Measurements from ENCODE around the gene TEAD1. TPM values are rescaled to one million over a fixed set of nuclear protein-coding genes. Genes with fewer than 3 reads are reported as not detected.
A peak's percentile ranks its signal among the peaks of the same experiment; 100 is the strongest.

The TEAD1 gene
- total and polyA plus RNA-seq, 8 donors = 5.9 to 35.1 (median 22.0) TPM

- H3K9me3 ChIP-seq = no peaks in the 10 kb centered on the region
- intact Hi-C loops (cut with DNase I) = no loop called here
- peak overlapping the region in 1 of 4 donors; percentile 15 for H3K4me3 ChIP-seq
- ATAC-seq (peak; percentile 66 to 81 (median 69)), DNase-seq (peak in 4 of 6 donors; percentile 34 to 71 (median 52)), FAIRE-seq (peak; percentile 59)
- no peak for TF ChIP-seq CTCF (IDR thresholded peaks at IDR 0.05)
- no peaks in the 10 kb centered on the region for H3K36me3 ChIP-seq
- H3K4me1 ChIP-seq = peaks cover 39 to 40% (median 39%) of the 10 kb centered on the region in 3 donors
- peak overlapping the region; percentile 81 to 94 (median 89) for H3K27ac ChIP-seq
- 9 to 10% methylated on average over 13 of the region's 13 CpGs for WGBS, 2 donors
- no peaks in the 10 kb centered on the region for H3K27me3 ChIP-seq
These were observed 19.4 kb downstream of the TEAD1 start for GRCh38 chr11:12693479-12694182.

DNA sequence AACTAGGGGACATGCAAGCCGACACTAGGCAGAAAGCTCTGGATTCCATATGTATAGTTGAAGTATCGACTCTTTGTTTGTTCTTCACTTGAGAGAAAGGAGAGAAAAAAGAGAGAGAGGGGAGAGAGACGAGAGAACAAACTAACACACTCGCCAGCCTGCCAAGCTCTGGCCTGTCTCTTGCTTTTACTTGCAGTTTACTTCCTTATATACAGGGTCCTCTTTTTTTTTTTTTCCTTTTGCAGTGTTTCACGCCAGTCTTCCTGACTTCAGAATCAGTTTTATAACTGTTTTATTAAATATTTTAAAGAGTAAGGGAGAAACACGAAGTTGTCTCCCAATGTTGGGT lies 19.9 kb downstream of the TEAD1 start:
- Histone ChIP-seq H3K27ac (peak overlapping the region; percentile 81 to 94 (median 89)), H3K4me1 (peaks cover 37 to 40% (median 39%) of the 10 kb centered on the region in 3 donors), H3K36me3 (no peaks in the 10 kb centered on the region), H3K4me3 (peak overlapping the region in 1 of 4 donors; percentile 15), H3K9me3 (no peaks in the 10 kb centered on the region), H3K27me3 (no peaks in the 10 kb centered on the region)
- intact Hi-C loops (cut with DNase I) = no loop called here
- FAIRE-seq (no peak), DNase-seq (peak in 2 of 6 donors; percentile 50 to 69), ATAC-seq (peak; percentile 33 to 52 (median 44))
- 4 to 5% methylated on average over 6 of the region's 6 CpGs for WGBS, 2 donors
- no peak for TF ChIP-seq CTCF (IDR thresholded peaks at IDR 0.05)

DNA sequence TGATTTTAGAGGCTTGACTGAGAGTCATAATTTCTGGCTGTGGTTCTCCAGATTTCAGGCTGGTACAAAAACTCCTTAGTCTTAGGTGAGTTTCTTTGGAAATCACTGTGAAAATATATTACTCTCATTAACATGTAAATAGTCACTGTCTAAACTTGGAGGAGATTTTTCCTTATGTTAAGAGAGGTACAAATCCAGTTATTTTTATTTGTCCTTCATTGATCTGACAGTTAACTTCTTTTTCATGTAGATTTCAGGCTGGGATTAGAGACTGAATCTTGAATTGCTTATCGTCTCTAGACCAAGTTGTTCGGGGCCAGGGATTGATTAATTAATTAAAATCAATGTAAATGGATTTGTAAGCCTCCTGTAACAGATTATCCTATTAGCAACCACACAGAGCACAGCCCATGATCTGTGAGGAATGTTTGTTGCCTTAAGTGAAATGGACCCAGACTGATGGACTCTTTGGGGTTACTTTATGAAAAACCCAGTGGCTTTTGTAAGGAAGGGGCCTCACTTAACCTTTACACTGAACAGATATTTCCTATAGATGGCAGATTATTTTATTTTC lies 21.1 kb downstream of the TEAD1 start:
- H3K9me3 ChIP-seq = no peaks in the 10 kb centered on the region
- intact Hi-C loops (cut with DNase I) = no loop called here
- ATAC-seq (no peak), FAIRE-seq (no peak), DNase-seq (no peak)
- H3K4me1 ChIP-seq = peaks cover 34 to 40% (median 34%) of the 10 kb centered on the region in 3 donors
- WGBS, 2 donors = 18 to 21% methylated on average over 2 of the region's 2 CpGs
- H3K4me3 ChIP-seq = no peak overlapping the region
- peak overlapping the region; percentile 25 to 94 (median 89) for H3K27ac ChIP-seq
- no peaks in the 10 kb centered on the region for H3K36me3 ChIP-seq
- TF ChIP-seq CTCF (IDR thresholded peaks at IDR 0.05) = no peak
- H3K27me3 ChIP-seq = no peaks in the 10 kb centered on the region

GRCh38 chr11:12695873-12696272 lies 21.7 kb downstream of the TEAD1 start:
- Histone ChIP-seq H3K27ac (peak overlapping the region in 1 of 4 donors; percentile 94), H3K9me3 (no peaks in the 10 kb centered on the region), H3K27me3 (no peaks in the 10 kb centered on the region), H3K36me3 (no peaks in the 10 kb centered on the region), H3K4me1 (peaks cover 34 to 40% (median 36%) of the 10 kb centered on the region in 3 donors), H3K4me3 (no peak overlapping the region)
- DNase-seq (no peak), ATAC-seq (no peak), FAIRE-seq (no peak)
- WGBS, 2 donors = 89 to 93% methylated on average over 3 of the region's 3 CpGs
- TF ChIP-seq CTCF (IDR thresholded peaks at IDR 0.05) = no peak
- intact Hi-C loops (cut with DNase I) = no loop called here
